SK-N-SH treated with all-trans-retinoic acid at 6 μM for 48 hours (cell line): ENCODE measurements around the gene SOCS3.
"Not testable (repeated sequence)": the region's sequence is repeated elsewhere in the genome, so short reads cannot be mapped to it uniquely, and the experiment has no call there.

Source experiments
- ATAC-seq: fragments of 200-7000 bp; cut with Tn5 transposase; 3 replicates; pipeline ENCODE4 v1.9.1; 2020; ENCODE audit warnings: mild to moderate bottlenecking, moderate library complexity
- ARNTL ChIP-seq: fragments of 450-650 bp; formaldehyde crosslinking; IDR thresholded peaks from 2 replicates; pipeline ENCODE4 v1.5.0; 2020; ENCODE audit warnings: low read depth, mild to moderate bottlenecking, moderate library complexity, borderline replicate concordance
- BACH2 ChIP-seq: fragments of 250-450 bp; sonication (Bioruptor Pico); IDR thresholded peaks from 2 replicates; pipeline ENCODE4 v1.9.0; 2021; ENCODE audit warnings: mild to moderate bottlenecking, borderline replicate concordance
- CREB5 ChIP-seq: fragments of 250-450 bp; sonication (Bioruptor Pico); IDR thresholded peaks from 2 replicates; pipeline ENCODE4 v1.5.1; 2020; ENCODE audit warnings: low read depth, mild to moderate bottlenecking, moderate library complexity
- CSDC2 ChIP-seq: fragments of 250-450 bp; sonication (Bioruptor Pico); IDR thresholded peaks from 2 replicates; pipeline ENCODE4 v1.5.0; 2020; ENCODE audit warnings: mild to moderate bottlenecking, moderate library complexity
- ESRRG ChIP-seq: fragments of 250-450 bp; sonication (Bioruptor Pico); IDR thresholded peaks from 2 replicates; pipeline ENCODE4 v1.6.1; 2021; ENCODE audit warnings: mild to moderate bottlenecking
- GLIS3 ChIP-seq: fragments of 250-450 bp; sonication (Bioruptor Pico); IDR thresholded peaks from 2 replicates; pipeline ENCODE4 v1.5.0; 2020; ENCODE audit warnings: mild to moderate bottlenecking, moderate library complexity
- ISL1 ChIP-seq: fragments of 250-450 bp; sonication (Bioruptor Pico); IDR thresholded peaks from 2 replicates; pipeline ENCODE4 v2.1.2; 2022; ENCODE audit warnings: mild to moderate bottlenecking, moderate library complexity
- OSR1 ChIP-seq: fragments of 250-450 bp; sonication (Bioruptor Pico); IDR thresholded peaks from 2 replicates; pipeline ENCODE4 v1.8.0; 2022; ENCODE audit warnings: moderate library complexity, mild to moderate bottlenecking, inconsistent platforms
- PATZ1 ChIP-seq: fragments of 250-450 bp; sonication (Bioruptor Pico); IDR thresholded peaks from 2 replicates; pipeline ENCODE4 v1.8.0; 2020; ENCODE audit warnings: mild to moderate bottlenecking, moderate library complexity, borderline replicate concordance
- POU6F1 ChIP-seq: fragments of 250-450 bp; sonication (Bioruptor Pico); IDR thresholded peaks from 2 replicates; pipeline ENCODE4 v1.8.0; 2021; ENCODE audit warnings: low read depth, mild to moderate bottlenecking, moderate library complexity, borderline replicate concordance
- PPARA ChIP-seq: fragments of 250-450 bp; sonication (Bioruptor Pico); IDR thresholded peaks from 2 replicates; pipeline ENCODE4 v1.5.0; 2020; ENCODE audit warnings: mild to moderate bottlenecking, borderline replicate concordance
- SNAI2 ChIP-seq: fragments of 250-450 bp; sonication (Bioruptor Pico); IDR thresholded peaks from 2 replicates; pipeline ENCODE4 v1.5.0; 2020; ENCODE audit warnings: mild to moderate bottlenecking, moderate library complexity
- TOX ChIP-seq: fragments of 250-450 bp; sonication (Bioruptor Pico); IDR thresholded peaks from 2 replicates; pipeline ENCODE4 v1.8.0; 2021; ENCODE audit warnings: mild to moderate bottlenecking, moderate library complexity, borderline replicate concordance
- TSHZ2 ChIP-seq: fragments of 250-450 bp; sonication (Bioruptor Pico); IDR thresholded peaks from 2 replicates; pipeline ENCODE4 v1.5.0; 2020; ENCODE audit warnings: mild to moderate bottlenecking, moderate library complexity
- ZC3H10 ChIP-seq: fragments of 250-450 bp; sonication (Bioruptor Pico); IDR thresholded peaks from 2 replicates; pipeline ENCODE4 v1.5.1; 2021; ENCODE audit warnings: mild to moderate bottlenecking, moderate library complexity
- ZFP3 ChIP-seq: fragments of 250-450 bp; sonication (Bioruptor Pico); IDR thresholded peaks from 2 replicates; pipeline ENCODE4 v1.5.0; 2020; ENCODE audit warnings: mild to moderate bottlenecking, moderate library complexity
- ZFP30 ChIP-seq: fragments of 450-650 bp; formaldehyde crosslinking; IDR thresholded peaks from 2 replicates; pipeline ENCODE4 v1.5.0; 2022; ENCODE audit warnings: mild to moderate bottlenecking, moderate library complexity
- ZNF565 ChIP-seq: fragments of 450-650 bp; formaldehyde crosslinking; conservative IDR thresholded peaks from 2 replicates; pipeline ENCODE4 v1.5.0; 2020; ENCODE audit warnings: low read depth, mild to moderate bottlenecking, moderate library complexity
- ZNF70 ChIP-seq: fragments of 450-650 bp; formaldehyde crosslinking; IDR thresholded peaks from 2 replicates; pipeline ENCODE4 v1.5.0; 2020; ENCODE audit warnings: mild to moderate bottlenecking, moderate library complexity
- ZNF8 ChIP-seq: fragments of 450-650 bp; formaldehyde crosslinking; IDR thresholded peaks from 2 replicates; pipeline ENCODE4 v1.5.0; 2020; ENCODE audit warnings: mild to moderate bottlenecking, moderate library complexity

SOCS3 gene

GRCh38 chr17:78314683-78315354, 45.1 kb downstream of the SOCS3 start (continued):
- no peak for TF ChIP-seq ZNF70
- TF ChIP-seq ESRRG (CRISPR knock-in tag), result no peak
- no peak for TF ChIP-seq ZNF565 (CRISPR knock-in tag)

- TF ChIP-seq GLIS3 (CRISPR knock-in tag), result 0 out of 2 replicates have a peak, but pooled peaks have one; percentile 39
- no peak for TF ChIP-seq PATZ1 (CRISPR knock-in tag)
- TF ChIP-seq, all 23 proteins: peak for 1
- ATAC-seq, result peak; percentile 71
Measured at GRCh38 chr17:78313735-78314648, 45.9 kb downstream of the SOCS3 start.

- not testable (repeated sequence) for ATAC-seq
Measured at GRCh38 chr17:78309659-78310255, 50.1 kb downstream of the SOCS3 start.

- TF ChIP-seq ZNF8 (CRISPR knock-in tag) (no peak), SNAI2 (CRISPR knock-in tag) (no peak), ISL1 (CRISPR knock-in tag) (no peak), TOX (CRISPR knock-in tag) (no peak), ZFP30 (CRISPR knock-in tag) (no peak), ARNTL (CRISPR knock-in tag) (no peak), PPARA (CRISPR knock-in tag) (no peak), OSR1 (CRISPR knock-in tag) (no peak), TSHZ2 (no peak), CREB5 (CRISPR knock-in tag) (no peak), ZNF70 (no peak)
- peak; percentile 41 for ATAC-seq
Measured at GRCh38 chr17:78307887-78308638, 51.8 kb downstream of the SOCS3 start.

- no peak for ATAC-seq
- TF ChIP-seq ESRRG (CRISPR knock-in tag) (no peak), ZNF70 (no peak), TOX (CRISPR knock-in tag) (no peak), ISL1 (CRISPR knock-in tag) (no peak), BACH2 (CRISPR knock-in tag) (no peak), OSR1 (CRISPR knock-in tag) (no peak), POU6F1 (no peak), ZC3H10 (CRISPR knock-in tag) (no peak), ZFP3 (CRISPR knock-in tag) (no peak), CSDC2 (no peak), CREB5 (CRISPR knock-in tag) (no peak), ZFP30 (CRISPR knock-in tag) (no peak)
Measured at GRCh38 chr17:78306913-78307312, 53.0 kb downstream of the SOCS3 start.
